ACC112 (cell line): ENCODE measurements around the gene FAM227A.
"Not testable (repeated sequence)": the region's sequence is repeated elsewhere in the genome, so short reads cannot be mapped to it uniquely, and the experiment has no call there.

ENCODE experiments used
- H2AFZ ChIP-seq: fragments of 200-600 bp; sonication (generic); one replicate; pipeline ENCODE4 v1.6.0; 2017; ENCODE audit warnings: antibody characterized with exemption, low read length; ENCODE audit not compliant: unreplicated experiment
- H3K27ac ChIP-seq: fragments of 200-600 bp; sonication (generic); 2 replicates; pipeline ENCODE4 v1.5.1; 2014; ENCODE audit warnings: low read depth, mild to moderate bottlenecking, antibody characterized with exemption, low read length, moderate library complexity
- H3K27me3 ChIP-seq: fragments of 200-600 bp; sonication (generic); 2 replicates; pipeline ENCODE4 v1.6.1; 2014; ENCODE audit warnings: mild to moderate bottlenecking, antibody characterized with exemption, low read length, moderate library complexity, mixed read lengths; ENCODE audit not compliant: insufficient read depth
- H3K36me3 ChIP-seq: fragments of 200-600 bp; sonication (generic); 2 replicates; pipeline ENCODE4 v1.6.1; 2016; ENCODE audit warnings: mild to moderate bottlenecking, antibody characterized with exemption, low read length, moderate library complexity, mixed read lengths; ENCODE audit not compliant: insufficient read depth
- H3K4me1 ChIP-seq: fragments of 200-600 bp; sonication (generic); one replicate; pipeline ENCODE4 v1.6.1; 2016; ENCODE audit warnings: low read length, mixed read lengths; ENCODE audit not compliant: insufficient read depth, unreplicated experiment, control insufficient read depth
- H3K4me3 ChIP-seq: fragments of 200-600 bp; sonication (generic); 2 replicates; pipeline ENCODE4 v1.5.1; 2014; ENCODE audit warnings: mild to moderate bottlenecking, low read depth, low read length
- H3K79me2 ChIP-seq: fragments of 200-600 bp; sonication (generic); one replicate; pipeline ENCODE4 v1.6.0; 2016; ENCODE audit warnings: low read length; ENCODE audit not compliant: control insufficient read depth, unreplicated experiment, insufficient read depth

The FAM227A gene

DNA sequence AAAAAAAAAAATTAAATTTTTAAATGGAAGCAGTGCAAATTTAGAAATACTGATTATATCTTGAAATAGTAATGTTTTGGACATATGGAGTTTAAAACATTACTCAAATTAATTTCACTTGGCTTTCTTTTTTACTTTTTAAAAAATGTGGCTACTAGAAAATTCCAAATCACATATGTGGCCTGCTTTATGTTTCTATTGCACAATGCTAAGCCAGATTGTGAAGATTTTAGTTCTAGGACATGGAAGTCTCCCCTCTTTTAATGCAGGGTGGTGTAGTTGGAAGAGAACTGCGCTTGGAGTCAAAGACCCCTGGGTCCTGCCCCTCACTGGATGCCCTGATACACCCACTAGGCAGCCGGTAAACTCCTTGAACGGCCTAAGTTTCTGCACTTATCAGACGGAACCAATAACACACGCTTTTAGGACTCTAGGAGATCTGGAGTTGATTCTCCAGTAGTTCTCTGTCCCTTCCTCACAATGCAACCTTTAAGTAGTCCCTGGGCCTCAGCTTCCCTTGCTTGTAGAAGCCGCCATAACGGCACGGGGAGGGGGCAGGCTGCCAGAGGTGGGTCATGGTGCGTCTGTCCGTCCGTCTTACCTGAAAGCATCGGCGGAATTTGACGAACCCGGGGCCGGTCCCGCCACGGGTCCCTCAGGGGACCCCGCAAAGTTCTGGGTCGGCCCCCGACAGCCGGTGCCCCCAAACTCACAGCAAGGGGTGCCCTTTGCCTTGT is 505 bp downstream of the FAM227A start:
- Histone ChIP-seq H3K4me1 (no peaks in the 10 kb centered on the region), H3K27ac (peak overlapping the region; percentile 97), H3K27me3 (no peaks in the 10 kb centered on the region), H3K4me3 (peak overlapping the region; percentile 95), H2AFZ (peak overlapping the region; percentile 96), H3K36me3 (no peaks in the 10 kb centered on the region), H3K79me2 (peaks cover 4% of the 10 kb centered on the region)

DNA sequence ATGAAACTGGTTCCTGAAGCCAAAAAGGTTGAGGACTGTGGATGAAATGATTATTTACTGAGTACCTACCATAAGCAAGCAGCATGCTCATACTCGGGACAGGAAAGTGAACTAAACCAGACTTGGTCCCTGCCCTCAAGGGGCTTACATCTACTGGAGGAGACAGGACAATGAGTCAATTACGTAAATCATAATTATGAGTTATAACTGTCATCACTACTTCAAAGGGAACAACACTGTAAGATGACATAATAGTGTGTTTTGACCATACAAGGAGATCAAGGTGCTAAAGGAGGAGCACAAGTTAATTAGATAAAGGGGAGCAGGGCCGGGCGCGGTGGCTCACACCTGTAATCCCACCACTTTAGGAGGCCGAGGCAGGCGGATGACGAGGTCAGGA is 2.5 kb downstream of the FAM227A start:
- Histone ChIP-seq H3K4me1 (no peaks in the 10 kb centered on the region), H3K27me3 (no peaks in the 10 kb centered on the region), H3K36me3 (no peaks in the 10 kb centered on the region), H2AFZ (no peak overlapping the region), H3K79me2 (peaks cover 4% of the 10 kb centered on the region), H3K4me3 (no peak overlapping the region), H3K27ac (no peak overlapping the region)

DNA sequence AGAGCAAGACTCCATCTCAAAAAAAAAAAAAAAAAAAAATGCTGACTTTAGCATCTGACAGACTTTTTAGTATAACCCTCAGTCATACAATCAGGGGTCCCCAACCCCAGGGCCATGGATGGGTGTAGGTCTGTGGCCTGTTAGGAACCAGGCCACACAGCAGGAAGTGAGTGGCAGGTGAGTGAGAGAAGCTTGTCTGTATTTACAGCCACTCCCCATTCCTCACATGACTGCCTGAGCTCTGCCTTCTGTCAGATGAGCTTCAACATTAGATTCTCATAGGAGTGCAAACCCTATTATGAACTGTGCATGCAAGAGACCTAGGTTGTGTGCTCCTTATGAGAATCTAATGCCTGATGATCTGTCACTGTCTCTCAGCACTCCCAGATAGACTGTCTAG is 3.3 kb downstream of the FAM227A start:
- peaks cover 4% of the 10 kb centered on the region for H3K79me2 ChIP-seq
- no peak overlapping the region for H3K27ac ChIP-seq
- H3K4me3 ChIP-seq: no peak overlapping the region
- no peaks in the 10 kb centered on the region for H3K36me3 ChIP-seq
- no peaks in the 10 kb centered on the region for H3K27me3 ChIP-seq
- no peak overlapping the region for H2AFZ ChIP-seq
- no peaks in the 10 kb centered on the region for H3K4me1 ChIP-seq

DNA sequence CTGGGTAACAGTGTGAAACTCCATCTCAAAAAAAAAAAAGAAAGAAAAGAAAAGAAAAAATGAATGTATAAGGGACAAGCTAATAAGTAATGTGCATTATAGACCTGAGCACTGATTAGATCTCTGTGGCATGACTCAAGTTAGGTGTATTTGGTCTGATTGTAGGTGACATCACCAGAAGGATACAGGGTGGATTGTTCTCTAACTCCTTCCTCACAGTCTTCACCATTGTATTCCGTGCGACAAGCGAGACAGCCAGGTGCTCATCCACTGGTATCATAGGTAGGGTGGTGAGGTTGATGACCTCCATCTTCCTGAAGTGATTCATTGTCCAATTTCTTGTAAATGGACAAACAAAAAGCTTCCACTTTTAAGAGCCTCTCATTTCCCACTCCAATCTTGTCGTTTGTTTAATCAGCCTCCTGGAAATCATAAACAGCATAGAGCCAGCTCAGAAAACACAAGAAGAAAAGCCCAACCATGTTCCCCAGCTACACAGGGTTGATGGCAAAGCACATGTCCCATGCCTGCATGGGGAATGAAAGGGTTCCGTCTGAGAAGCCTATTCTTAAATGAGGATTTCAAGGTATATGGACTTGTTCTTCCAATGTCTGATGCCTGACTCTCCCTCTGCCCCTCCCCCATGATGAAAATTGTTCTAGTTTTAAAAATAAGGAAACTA is 6.2 kb downstream of the FAM227A start:
- Histone ChIP-seq H3K27ac (no peak overlapping the region), H3K27me3 (no peaks in the 10 kb centered on the region), H3K79me2 (no peaks in the 10 kb centered on the region), H3K4me3 (no peak overlapping the region), H2AFZ (no peak overlapping the region), H3K4me1 (no peaks in the 10 kb centered on the region), H3K36me3 (no peaks in the 10 kb centered on the region)

DNA sequence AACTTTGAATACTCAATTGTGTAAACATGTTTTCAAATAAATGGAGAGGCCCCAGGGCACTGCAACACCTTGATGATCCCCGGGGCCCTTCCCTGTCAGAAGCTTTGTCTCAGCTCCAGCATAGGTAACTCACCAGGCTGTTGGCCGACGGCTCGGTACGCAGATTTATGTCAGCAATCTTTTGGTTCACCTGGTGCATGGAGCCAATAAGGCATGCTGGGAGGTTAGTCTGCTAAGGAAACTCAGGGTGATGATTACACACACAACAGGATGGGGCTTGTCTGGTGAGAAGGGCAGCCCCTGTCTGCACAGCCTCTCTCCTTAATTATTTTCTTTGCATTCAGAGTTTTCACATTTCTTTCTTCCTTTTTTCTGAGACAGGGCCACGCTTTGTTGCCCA is 10.8 kb downstream of the FAM227A start:
- no peaks in the 10 kb centered on the region for H3K79me2 ChIP-seq
- no peaks in the 10 kb centered on the region for H3K4me1 ChIP-seq

DNA sequence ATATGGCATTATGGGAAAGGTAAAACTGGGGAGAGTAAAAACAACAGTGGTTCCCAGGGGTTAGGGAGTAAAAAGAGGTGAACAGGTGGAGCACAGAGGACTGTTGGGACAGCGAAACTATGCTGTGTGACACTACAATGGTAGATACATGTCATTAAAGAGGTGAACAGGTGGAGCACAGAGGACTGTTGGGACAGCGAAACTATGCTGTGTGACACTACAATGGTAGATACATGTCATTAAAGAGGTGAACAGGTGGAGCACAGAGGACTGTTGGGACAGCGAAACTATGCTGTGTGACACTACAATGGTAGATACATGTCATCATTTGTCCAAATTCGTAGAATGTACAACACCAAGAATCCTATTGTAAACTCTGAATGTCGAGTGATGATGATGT is 11.9 kb downstream of the FAM227A start:
- not testable (repeated sequence) for H3K4me1 ChIP-seq, H3K27ac ChIP-seq, H3K79me2 ChIP-seq, H3K4me3 ChIP-seq, H3K27me3 ChIP-seq, H3K36me3 ChIP-seq, H2AFZ ChIP-seq

More for the DNA sequence above, 10.8 kb downstream of the FAM227A start:
- H3K27ac ChIP-seq: no peak overlapping the region
- H2AFZ ChIP-seq: no peak overlapping the region
- H3K36me3 ChIP-seq: no peaks in the 10 kb centered on the region
- no peak overlapping the region for H3K4me3 ChIP-seq
- H3K27me3 ChIP-seq: no peaks in the 10 kb centered on the region

DNA sequence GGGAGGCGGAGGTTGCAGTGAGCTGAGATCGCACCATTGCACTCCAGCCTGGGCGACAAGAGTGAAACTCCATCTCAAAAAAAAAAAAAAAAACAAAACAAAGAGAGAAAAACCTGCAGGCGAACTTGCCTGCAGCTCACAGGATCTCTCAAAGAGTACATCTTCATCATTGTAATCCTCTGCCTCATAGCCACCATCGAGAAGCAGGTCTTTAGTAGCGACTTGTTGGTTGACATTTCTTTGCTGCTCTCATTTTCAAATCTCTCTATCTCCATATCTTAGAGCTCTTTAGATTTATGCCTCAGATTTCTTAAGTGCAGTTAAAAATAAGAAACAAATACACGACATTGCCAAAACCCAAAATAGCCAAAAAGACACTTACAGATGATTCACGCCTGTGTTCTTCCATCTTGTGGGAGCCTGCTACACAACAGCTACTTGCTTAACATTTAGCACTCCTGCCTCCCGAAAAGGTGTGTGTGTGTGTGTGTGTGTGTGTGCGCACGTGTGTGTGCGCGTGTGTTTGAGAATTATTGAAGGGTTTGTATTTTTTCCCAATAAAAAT is 14.6 kb downstream of the FAM227A start:
- no peaks in the 10 kb centered on the region for H3K36me3 ChIP-seq

DNA sequence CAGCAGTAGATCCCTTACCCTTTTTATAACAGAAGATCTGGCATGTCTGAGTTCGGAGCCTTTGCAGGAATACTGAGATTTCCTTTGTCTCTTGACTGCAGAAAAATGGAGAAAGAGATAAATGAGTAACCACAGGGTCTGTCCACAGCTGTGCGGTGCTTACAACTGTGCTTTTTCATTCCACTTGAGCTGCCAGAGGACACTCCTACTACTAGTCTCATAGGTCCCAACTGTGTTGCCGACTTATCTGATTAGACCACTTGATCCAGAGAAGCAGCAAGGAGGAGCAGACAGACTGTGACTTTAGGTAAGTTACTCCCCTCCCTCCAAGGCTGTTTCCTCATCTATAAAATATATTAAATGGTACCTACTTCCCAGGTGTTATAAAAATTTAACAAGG is 17.5 kb downstream of the FAM227A start:
- Histone ChIP-seq H3K79me2 (no peaks in the 10 kb centered on the region), H3K27me3 (no peaks in the 10 kb centered on the region), H3K27ac (no peak overlapping the region), H2AFZ (no peak overlapping the region), H3K4me3 (no peak overlapping the region), H3K36me3 (no peaks in the 10 kb centered on the region), H3K4me1 (no peaks in the 10 kb centered on the region)

More for the DNA sequence above, 14.6 kb downstream of the FAM227A start:
- H3K27me3 ChIP-seq: no peaks in the 10 kb centered on the region
- H3K79me2 ChIP-seq: no peaks in the 10 kb centered on the region
- no peak overlapping the region for H2AFZ ChIP-seq
- no peaks in the 10 kb centered on the region for H3K4me1 ChIP-seq
- H3K4me3 ChIP-seq: no peak overlapping the region
- no peak overlapping the region for H3K27ac ChIP-seq

DNA sequence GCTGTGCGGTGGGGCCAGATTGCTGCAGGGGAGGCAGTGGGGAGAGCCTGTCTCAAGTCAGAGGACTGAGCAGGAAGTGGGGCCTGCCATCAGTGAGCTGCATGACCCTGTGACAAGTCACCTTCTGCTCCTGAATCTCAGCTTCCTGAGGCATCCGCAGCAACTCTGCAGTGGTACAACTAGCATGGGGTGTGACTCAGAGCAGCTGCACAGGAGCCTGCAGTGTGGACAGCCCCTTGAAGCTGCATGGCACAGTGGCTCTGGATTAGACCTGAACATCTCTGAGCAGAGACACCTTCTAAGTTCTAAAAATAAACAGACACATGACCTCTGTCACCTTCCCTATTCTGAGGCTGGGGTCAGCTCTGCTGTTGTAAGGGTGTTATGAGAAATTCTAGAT is 18.0 kb downstream of the FAM227A start:
- no peak overlapping the region for H2AFZ ChIP-seq
- H3K79me2 ChIP-seq: no peaks in the 10 kb centered on the region
- H3K36me3 ChIP-seq: no peaks in the 10 kb centered on the region
- H3K27ac ChIP-seq: no peak overlapping the region
- H3K4me1 ChIP-seq: no peaks in the 10 kb centered on the region
- H3K27me3 ChIP-seq: no peaks in the 10 kb centered on the region
- H3K4me3 ChIP-seq: no peak overlapping the region

DNA sequence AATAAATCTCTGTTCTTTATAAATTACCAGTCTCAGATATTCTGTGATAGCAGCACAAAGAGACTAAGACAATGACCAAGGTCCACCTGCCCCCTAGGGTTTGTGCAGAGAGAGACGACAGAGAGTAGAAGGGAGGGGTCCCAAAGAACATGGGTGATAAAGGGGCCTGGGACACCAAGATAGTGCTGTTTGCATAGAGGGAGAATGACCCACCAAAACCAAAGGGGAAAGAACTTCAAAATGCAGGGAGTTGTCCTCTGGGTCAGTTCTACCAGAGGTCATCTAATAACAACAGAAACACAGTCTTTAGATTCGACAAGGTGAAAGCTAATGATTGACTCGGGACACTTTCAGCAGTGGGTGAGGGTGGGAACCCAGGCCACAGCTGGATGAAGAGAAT is 23.7 kb downstream of the FAM227A start:
- Histone ChIP-seq H3K4me1 (no peaks in the 10 kb centered on the region), H3K79me2 (no peaks in the 10 kb centered on the region), H3K27me3 (no peaks in the 10 kb centered on the region), H2AFZ (no peak overlapping the region), H3K36me3 (no peaks in the 10 kb centered on the region), H3K4me3 (no peak overlapping the region), H3K27ac (no peak overlapping the region)

DNA sequence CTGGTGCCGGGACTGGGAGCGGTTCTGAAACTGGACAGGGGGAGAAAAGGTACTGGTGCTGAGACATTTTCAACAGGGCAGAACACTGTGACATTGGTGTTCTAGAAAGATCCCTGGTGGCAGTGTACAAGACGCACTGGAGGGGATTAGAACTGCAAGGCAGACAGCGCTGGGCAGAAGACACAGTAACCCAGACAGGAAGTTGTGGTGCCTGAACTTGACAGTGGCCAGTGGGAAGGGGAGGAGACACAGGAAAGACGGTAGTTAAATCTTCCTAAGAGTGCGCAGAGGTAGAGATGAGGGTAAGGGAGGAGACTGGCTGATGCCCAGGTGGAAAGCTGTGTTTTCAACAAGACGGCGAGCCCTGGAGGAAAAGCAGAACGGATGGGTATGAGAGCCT is 24.5 kb downstream of the FAM227A start:
- Histone ChIP-seq H3K36me3 (no peaks in the 10 kb centered on the region), H3K4me1 (no peaks in the 10 kb centered on the region), H3K27ac (no peak overlapping the region), H3K79me2 (no peaks in the 10 kb centered on the region), H3K4me3 (no peak overlapping the region), H2AFZ (no peak overlapping the region), H3K27me3 (no peaks in the 10 kb centered on the region)
